SK-N-SH (cell line): ENCODE data around the gene ALOXE3. TPM values are rescaled to one million over a fixed set of nuclear protein-coding genes. Genes with fewer than 3 reads are reported as not detected.

Experiments
- CTCF ChIA-PET: fragments of 300-600, 350-600 bp; formaldehyde crosslinking; extraction: SDS; loops from one replicate; lab custom pipeline; 2021; lab: Yijun Ruan, JAX
- POLR2A ChIA-PET: fragments of 350-600 bp; sonication (Branson Sonifier 250); formaldehyde crosslinking; extraction: SDS; loops from one replicate; lab custom pipeline; 2020; ENCODE audit warnings: antibody characterized with exemption, inconsistent platforms; lab: Yijun Ruan, JAX
- DNase-seq: peaks from one replicate; pipeline ENCODE4 v3.0.0; 2012
- H2AFZ ChIP-seq: fragments of 200-600 bp; sonication (generic); 2 replicates; pipeline ENCODE4 v1.8.1; 2016; ENCODE audit warnings: antibody characterized with exemption, mild to moderate bottlenecking, low read depth
- H3F3A ChIP-seq: fragments of 200-600 bp; sonication (generic); replicated peaks from 2 replicates; pipeline ENCODE3; 2016; ENCODE audit warnings: antibody characterized with exemption, mild to moderate bottlenecking; ENCODE audit not compliant: insufficient read depth
- H3K27ac ChIP-seq, 2 experiments: fragments of 200-500 bp in 1 of 2; fragments of 200-600 bp in 1 of 2; sonication (Bioruptor generic) in 1 of 2; sonication (generic), shearing (Covaris generic) in 1 of 2; 2 replicates each; pipeline versions ENCODE4 v1.5.1 to v1.6.1; 2014 to 2016; ENCODE audit warnings: low read depth in 2 of 2, inconsistent platforms in 1 of 2, low read length in 1 of 2, mild to moderate bottlenecking in 1 of 2, mixed read lengths in 1 of 2
- H3K27me3 ChIP-seq: fragments of 200-600 bp; sonication (generic), shearing (Covaris generic); 2 replicates; pipeline ENCODE4 v1.6.1; 2016; ENCODE audit warnings: mixed run types; ENCODE audit not compliant: insufficient read depth
- H3K36me3 ChIP-seq, 2 experiments: fragments of 200-500 bp in 1 of 2; fragments of 200-600 bp in 1 of 2; sonication (Bioruptor generic) in 1 of 2; sonication (generic) in 1 of 2; replicated peaks in 1 of 2; 2 replicates each; pipeline versions ENCODE3 to v1.5.1; 2014 to 2016; ENCODE audit warnings: low read length in 1 of 2, mild to moderate bottlenecking in 1 of 2; ENCODE audit not compliant: insufficient read depth in 2 of 2, control insufficient read depth in 1 of 2
- H3K4me1 ChIP-seq, 2 experiments: fragments of 200-500 bp in 1 of 2; fragments of 200-600 bp in 1 of 2; sonication (Bioruptor generic) in 1 of 2; sonication (generic), shearing (Covaris generic) in 1 of 2; 2 replicates each; pipeline versions ENCODE4 v1.5.1 to v1.6.1; 2014 to 2016; ENCODE audit warnings: low read depth in 1 of 2, low read length in 1 of 2, mixed run types in 1 of 2; ENCODE audit not compliant: insufficient read depth in 2 of 2, control insufficient read depth in 1 of 2
- H3K4me2 ChIP-seq: fragments of 200-600 bp; sonication (generic), shearing (Covaris generic); 2 replicates; pipeline ENCODE4 v1.6.1; 2017; ENCODE audit warnings: mixed run types
- H3K4me3 ChIP-seq, 2 experiments: fragments of 200-500 bp in 1 of 2; fragments of 200-600 bp in 1 of 2; sonication (Bioruptor generic) in 1 of 2; sonication (generic), shearing (Covaris generic) in 1 of 2; 2 replicates each; pipeline versions ENCODE4 v1.5.1 to v1.8.1; 2014 to 2016; ENCODE audit warnings: low read depth in 2 of 2, inconsistent platforms in 1 of 2, low read length in 1 of 2, mild to moderate bottlenecking in 1 of 2, mixed read lengths in 1 of 2, moderate library complexity in 1 of 2
- H3K79me2 ChIP-seq: fragments of 200-600 bp; sonication (generic); 2 replicates; pipeline ENCODE4 v1.8.1; 2017; ENCODE audit warnings: mild to moderate bottlenecking; ENCODE audit not compliant: insufficient read depth
- H3K9ac ChIP-seq: fragments of 200-600 bp; sonication (generic); 2 replicates; pipeline ENCODE4 v1.6.1; 2017; ENCODE audit warnings: mixed run types
- H3K9me2 ChIP-seq: fragments of 200-600 bp; sonication (generic); 2 replicates; pipeline ENCODE4 v1.6.1; 2017; ENCODE audit warnings: mixed run types
- H3K9me3 ChIP-seq: fragments of 200-600 bp; sonication (generic); 2 replicates; pipeline ENCODE4 v1.6.1; 2017; ENCODE audit warnings: mixed run types, mild to moderate bottlenecking, moderate library complexity
- H4K20me1 ChIP-seq: fragments of 200-600 bp; sonication (generic); 2 replicates; pipeline ENCODE4 v1.6.1; 2017; ENCODE audit warnings: mild to moderate bottlenecking, mixed run types; ENCODE audit not compliant: insufficient read depth
- CHD2 ChIP-seq: fragments of 150-350 bp; IDR thresholded peaks from 2 replicates; pipeline ENCODE4 v1.6.1; 2018; ENCODE audit warnings: low read length; ENCODE audit not compliant: partially characterized antibody
- CTCF ChIP-seq: fragments of 200-600 bp; sonication (generic); IDR thresholded peaks from 2 replicates; pipeline ENCODE4 v1.6.1; 2017; ENCODE audit warnings: antibody characterized with exemption, mild to moderate bottlenecking, moderate library complexity
- MAX ChIP-seq: IDR thresholded peaks from 2 replicates; pipeline ENCODE4 v1.4.0; 2012; ENCODE audit warnings: low read depth
- NRF1 ChIP-seq: IDR thresholded peaks from 2 replicates; pipeline ENCODE4 v1.6.1; 2012; ENCODE audit warnings: low read depth, mild to moderate bottlenecking, low read length
- POLR2AphosphoS5 ChIP-seq: IDR thresholded peaks from 2 replicates; pipeline ENCODE4 v1.6.1; 2012; ENCODE audit warnings: low read depth, low read length
- RAD21 ChIP-seq: IDR thresholded peaks from 2 replicates; pipeline ENCODE4 v1.6.1; 2012; ENCODE audit warnings: mild to moderate bottlenecking, low read length
- REST ChIP-seq: IDR thresholded peaks from 2 replicates; pipeline ENCODE4 v1.6.1; 2012; ENCODE audit warnings: mild to moderate bottlenecking, low read depth, low read length, moderate library complexity
- RXRA ChIP-seq: IDR thresholded peaks from 2 replicates; pipeline ENCODE4 v1.4.0; 2012; ENCODE audit warnings: low read depth, mild to moderate bottlenecking, borderline replicate concordance
- TEAD4 ChIP-seq: IDR thresholded peaks from 2 replicates; pipeline ENCODE4 v1.4.0; 2012; ENCODE audit warnings: mild to moderate bottlenecking, borderline replicate concordance; ENCODE audit not compliant: insufficient read depth
- WGBS: methylation state at CpG from one replicate; pipeline ENCODE4 v1.1.6; 2017; ENCODE audit warnings: low lambda C conversion rate; 5-methylcytosine and 5-hydroxymethylcytosine counted together
- polyA plus RNA-seq, 3 experiments: library from polyadenylated mRNA; depleted of rRNA; stranded (reverse); fragments of >200 nt; gene quantifications; 2 replicates each; pipeline ENCODE4 v1.2.3, GENCODE V29; 2012

The ALOXE3 gene
- polyA plus RNA-seq, 1 of the 3 experiments (the other 2 are of a cell fraction), result 0.46 TPM

GRCh38 chr17:8126491-8127066 lies 8.3 kb upstream of the ALOXE3 start:
- Histone ChIP-seq H3F3A (peaks cover 22% of the 10 kb centered on the region), H2AFZ (peak overlapping the region; percentile 97), H3K27me3 (no peaks in the 10 kb centered on the region; the same call in 1 of the 2 replicates), H3K9me3 (no peaks in the 10 kb centered on the region), H3K79me2 (no peaks in the 10 kb centered on the region), H3K4me2 (peak overlapping the region; percentile 97), H4K20me1 (no peaks in the 10 kb centered on the region; the same call in 1 of the 2 replicates), H3K9me2 (no peaks in the 10 kb centered on the region), H3K4me1 (peaks cover 0 to 25% of the 10 kb centered on the region in 2 experiments; a peak in 1 of 4 replicates), H3K27ac (peak overlapping the region; percentile 60 to 69), H3K4me3 (peak overlapping the region; percentile 53 to 81), H3K9ac (peak overlapping the region; percentile 62; the same call in 1 of the 2 replicates), H3K36me3 (no peaks in the 10 kb centered on the region)
- CTCF ChIA-PET, result interaction anchor here (0.6 to 4.9 kb wide), 12 partner anchors 7 to 110 kb away, joined by 3 to 50 read pairs (median 4); partner anchors contain the start of gene PER1
- WGBS, result under 1% methylated on average over 21 of the region's 45 CpGs
- TF ChIP-seq RXRA (no peak), REST (peak; percentile 48; the same call in 1 of the 2 replicates), NRF1 (peak; percentile 46), CTCF (no peak), TEAD4 (no peak), POLR2AphosphoS5 (no peak), CHD2 (no peak), MAX (0 out of 2 replicates have a peak, but pooled peaks have one; percentile 11), RAD21 (no peak)
- DNase-seq, result peak; percentile 84
- POLR2A ChIA-PET, result interaction anchor here (1.3 to 2.0 kb wide), 3 partner anchors 14 to 47 kb away, joined by 5 to 6 read pairs (median 5); no protein-coding TSS in a partner anchor
